Activated naive CD8-positive, alpha-beta T cell treated with anti-CD3 and anti-CD28 coated beads, Interleukin-2, amount 50 U/mL, for 16 hours (primary cell): ENCODE measurements around the gene GFRA1.

Experiments used
- DNase-seq: peaks from one replicate; pipeline ENCODE4 v3.0.0-alpha.2; 2020; ENCODE audit warnings: low read depth, low spot score

The GFRA1 gene

GRCh38 chr10:116101616-116102315, 171.2 kb downstream of the GFRA1 start:
- no peak for DNase-seq

- no peak for DNase-seq
These were observed 172.0 kb downstream of the GFRA1 start for GRCh38 chr10:116100984-116101383.

GRCh38 chr10:116099023-116099420, 174.0 kb downstream of the GFRA1 start:
- DNase-seq = no peak

- DNase-seq = no peak
These were observed 174.5 kb downstream of the GFRA1 start for GRCh38 chr10:116098411-116099022.

- no peak for DNase-seq
These were observed 175.7 kb downstream of the GFRA1 start for GRCh38 chr10:116097239-116097784.

- DNase-seq = no peak
These were observed 176.5 kb downstream of the GFRA1 start for GRCh38 chr10:116096526-116096925.

- no peak for DNase-seq
These were observed 178.7 kb downstream of the GFRA1 start for GRCh38 chr10:116094356-116094755.

GRCh38 chr10:116093031-116093430, 180.0 kb downstream of the GFRA1 start:
- DNase-seq = no peak

- no peak for DNase-seq
These were observed 184.0 kb downstream of the GFRA1 start for GRCh38 chr10:116088985-116089384.

- DNase-seq = no peak
These were observed 187.7 kb downstream of the GFRA1 start for GRCh38 chr10:116085323-116085722.

- no peak for DNase-seq
These were observed 188.8 kb downstream of the GFRA1 start for GRCh38 chr10:116084161-116084560.

- DNase-seq = no peak
These were observed 189.7 kb downstream of the GFRA1 start for GRCh38 chr10:116083226-116083762.

- no peak for DNase-seq
These were observed 190.2 kb downstream of the GFRA1 start for GRCh38 chr10:116082762-116083161.

- DNase-seq = no peak
These were observed 190.8 kb downstream of the GFRA1 start for GRCh38 chr10:116082206-116082605.

- no peak for DNase-seq
These were observed 192.5 kb downstream of the GFRA1 start for GRCh38 chr10:116080553-116080952.

GRCh38 chr10:116079355-116079754, 193.7 kb downstream of the GFRA1 start:
- DNase-seq = no peak

- no peak for DNase-seq
These were observed 196.4 kb downstream of the GFRA1 start for GRCh38 chr10:116076621-116077020.

GRCh38 chr10:116073510-116073909, 199.5 kb downstream of the GFRA1 start:
- no peak for DNase-seq

- no peak for DNase-seq
These were observed 200.0 kb downstream of the GFRA1 start for GRCh38 chr10:116073001-116073400.

- no peak for DNase-seq
These were observed 201.4 kb downstream of the GFRA1 start for GRCh38 chr10:116071453-116072148.

GRCh38 chr10:116070743-116071320, 202.2 kb downstream of the GFRA1 start:
- no peak for DNase-seq

GRCh38 chr10:116069856-116070255, 203.2 kb downstream of the GFRA1 start:
- no peak for DNase-seq
